SU-DHL-6 (cell line): Measurements from ENCODE around the gene RNF6.

Experiments used
- EZH2phosphoT487 ChIP-seq: fragments of 200-600 bp; sonication (generic), shearing (Covaris generic); conservative IDR thresholded peaks from 2 replicates; pipeline ENCODE4 v1.6.1; 2018; ENCODE audit warnings: mild to moderate bottlenecking, antibody characterized with exemption, low read length, moderate library complexity, mixed read lengths
- TF ChIP-seq, protein P1 (sequence below): fragments of 200-600 bp; sonication (generic); IDR thresholded peaks from one replicate; pipeline ENCODE4 v1.5.1; 2017; ENCODE audit warnings: antibody characterized with exemption, mild to moderate bottlenecking, low read length, moderate library complexity; ENCODE audit not compliant: insufficient read depth, poor library complexity, severe bottlenecking

DNA sequence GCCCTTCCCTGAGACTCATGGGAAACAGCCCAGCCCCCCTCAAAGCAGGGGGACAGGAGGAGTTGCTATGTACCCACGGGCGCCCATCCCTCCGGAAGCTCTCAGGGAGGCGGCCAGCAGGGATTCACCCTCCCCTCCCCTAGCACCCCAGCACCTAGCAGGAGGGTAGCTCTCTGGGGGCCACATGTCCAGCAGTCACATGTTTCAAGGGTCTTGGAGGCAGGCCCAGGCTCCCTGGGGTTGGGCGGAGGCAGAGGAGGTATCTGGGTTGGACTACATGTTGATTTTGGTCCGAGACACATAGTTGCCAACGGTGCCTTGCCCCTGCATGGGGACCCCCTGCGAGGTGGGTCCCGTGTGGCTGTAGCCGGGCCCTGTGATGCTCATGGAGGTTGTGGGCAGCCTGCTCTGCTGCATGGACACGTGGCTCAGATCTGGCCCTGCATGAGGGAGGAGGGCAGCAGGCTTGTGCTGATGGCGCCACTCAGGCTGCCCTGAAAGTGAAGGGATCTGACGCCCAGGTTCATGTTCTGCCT, 7.0 kb upstream of the RNF6 start:
- TF ChIP-seq, protein P1, sequence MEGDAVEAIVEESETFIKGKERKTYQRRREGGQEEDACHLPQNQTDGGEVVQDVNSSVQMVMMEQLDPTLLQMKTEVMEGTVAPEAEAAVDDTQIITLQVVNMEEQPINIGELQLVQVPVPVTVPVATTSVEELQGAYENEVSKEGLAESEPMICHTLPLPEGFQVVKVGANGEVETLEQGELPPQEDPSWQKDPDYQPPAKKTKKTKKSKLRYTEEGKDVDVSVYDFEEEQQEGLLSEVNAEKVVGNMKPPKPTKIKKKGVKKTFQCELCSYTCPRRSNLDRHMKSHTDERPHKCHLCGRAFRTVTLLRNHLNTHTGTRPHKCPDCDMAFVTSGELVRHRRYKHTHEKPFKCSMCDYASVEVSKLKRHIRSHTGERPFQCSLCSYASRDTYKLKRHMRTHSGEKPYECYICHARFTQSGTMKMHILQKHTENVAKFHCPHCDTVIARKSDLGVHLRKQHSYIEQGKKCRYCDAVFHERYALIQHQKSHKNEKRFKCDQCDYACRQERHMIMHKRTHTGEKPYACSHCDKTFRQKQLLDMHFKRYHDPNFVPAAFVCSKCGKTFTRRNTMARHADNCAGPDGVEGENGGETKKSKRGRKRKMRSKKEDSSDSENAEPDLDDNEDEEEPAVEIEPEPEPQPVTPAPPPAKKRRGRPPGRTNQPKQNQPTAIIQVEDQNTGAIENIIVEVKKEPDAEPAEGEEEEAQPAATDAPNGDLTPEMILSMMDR: no peak
- no peak for TF ChIP-seq EZH2phosphoT487
